NOMO-1 (cell line): ENCODE measurements around the gene CDC20B.
A peak's percentile ranks its signal among the peaks of the same experiment; 100 is the strongest.
"Not testable (repeated sequence)": the region's sequence is repeated elsewhere in the genome, so short reads cannot be mapped to it uniquely, and the experiment has no call there.

Experiments used
- DNase-seq, 2 experiments: peaks; one replicate each; lab custom pipeline; 2025; ENCODE audit not compliant: unreplicated experiment in 2 of 2; lab: John Stamatoyannopoulos, UW

CDC20B gene

DNA sequence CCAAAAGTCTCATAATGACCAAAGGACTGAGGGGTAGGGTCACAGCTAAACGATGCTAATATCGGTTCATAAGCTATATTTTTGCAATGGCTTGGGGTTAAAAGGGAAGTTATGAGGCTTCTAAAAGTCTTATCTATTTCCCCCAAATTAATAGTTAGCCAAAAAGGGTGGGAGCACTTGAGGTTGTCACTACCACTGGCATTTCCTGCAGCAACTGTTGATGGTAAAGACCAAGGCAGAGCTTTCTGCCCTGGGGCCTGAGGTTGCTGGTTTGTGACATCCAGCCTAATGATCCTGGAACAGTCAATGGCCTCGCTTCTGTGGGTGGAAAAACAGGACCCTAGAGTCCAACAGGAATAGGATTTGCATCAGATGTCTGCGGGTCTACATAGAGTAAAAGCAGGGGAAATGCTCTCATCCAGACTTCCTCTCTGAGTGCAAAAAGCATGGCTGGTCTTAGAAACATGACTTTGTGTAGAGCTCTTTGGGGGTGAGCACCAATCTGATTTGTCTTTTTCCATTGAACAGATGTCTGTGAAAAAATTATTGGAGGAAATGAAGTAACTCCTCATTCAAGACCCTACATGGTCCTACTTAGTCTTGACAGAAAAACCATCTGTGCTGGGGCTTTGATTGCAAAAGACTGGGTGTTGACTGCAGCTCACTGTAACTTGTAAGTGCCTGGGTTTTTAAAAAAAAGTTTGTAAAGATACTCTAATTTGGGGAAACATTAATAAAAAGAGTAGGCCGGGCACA, 67.9 kb downstream of the CDC20B start:
- DNase-seq, result peak; percentile 43 to 75

GRCh38 chr5:55104036-55104772, 68.8 kb downstream of the CDC20B start:
- DNase-seq, result peak; percentile 61 to 82

GRCh38 chr5:55102348-55102747, 70.6 kb downstream of the CDC20B start, which contains the start of gene GZMA:
GZMA (plus strand) TSS chr5:55102646; CDS start chr5:55102683, 37 bp downstream.
- peak; percentile 59 to 91 for DNase-seq

DNA sequence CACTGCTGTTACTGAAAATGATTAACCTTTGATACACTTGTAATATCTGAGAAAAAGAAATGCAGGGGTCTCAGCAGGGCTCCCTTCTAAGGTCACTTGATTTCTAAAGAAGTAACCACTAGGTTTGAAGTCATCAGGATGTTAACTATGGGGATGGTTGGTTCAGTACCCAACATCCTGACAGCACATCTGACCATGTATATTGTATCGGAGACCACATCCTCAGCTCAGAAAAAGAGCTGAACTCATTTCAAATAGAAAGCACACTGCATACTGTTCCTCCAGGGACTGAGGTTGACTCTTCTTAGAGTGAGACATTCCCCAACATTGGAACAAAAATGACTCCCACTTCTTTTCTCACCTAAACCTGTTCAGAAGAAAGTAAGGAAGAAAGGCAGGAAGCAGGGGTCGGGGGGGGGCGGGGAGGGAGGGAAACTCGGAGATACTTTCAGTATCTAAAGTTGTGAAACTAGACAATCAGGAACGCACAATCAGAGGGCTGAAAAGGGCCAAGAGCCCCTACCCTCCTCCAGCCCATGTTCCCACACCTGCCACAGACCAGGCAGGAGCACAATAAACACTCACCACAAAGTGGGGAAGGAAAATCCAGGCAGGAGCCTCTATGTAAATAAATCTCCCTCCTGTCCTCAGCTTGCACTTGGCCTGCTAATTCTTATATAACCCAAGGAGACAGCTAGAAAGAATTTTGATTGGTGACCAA, 71.3 kb downstream of the CDC20B start:
- peak in 1 of 2 experiments; percentile 18 for DNase-seq

DNA sequence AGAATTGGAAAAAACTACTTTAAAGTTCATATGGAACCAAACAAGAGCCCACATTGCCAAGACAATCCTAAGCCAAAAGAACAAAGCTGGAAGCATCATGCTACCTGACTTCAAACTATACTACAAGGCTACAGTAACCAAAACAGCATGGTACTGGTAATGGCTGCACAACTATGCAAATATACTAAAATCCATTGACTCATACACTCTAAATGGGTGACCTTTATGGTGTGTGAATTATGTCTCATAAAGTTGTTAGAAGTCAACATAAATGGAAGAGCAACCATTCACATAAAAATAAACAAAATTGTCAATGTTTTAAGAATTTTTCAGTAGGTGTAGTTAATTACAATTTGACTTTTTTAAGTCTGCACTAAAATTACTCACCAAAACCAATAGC, 71.8 kb downstream of the CDC20B start:
- DNase-seq, result not testable (repeated sequence)

- DNase-seq, result no peak
Measured at GRCh38 chr5:55096861-55097260, 76.1 kb downstream of the CDC20B start.

DNA sequence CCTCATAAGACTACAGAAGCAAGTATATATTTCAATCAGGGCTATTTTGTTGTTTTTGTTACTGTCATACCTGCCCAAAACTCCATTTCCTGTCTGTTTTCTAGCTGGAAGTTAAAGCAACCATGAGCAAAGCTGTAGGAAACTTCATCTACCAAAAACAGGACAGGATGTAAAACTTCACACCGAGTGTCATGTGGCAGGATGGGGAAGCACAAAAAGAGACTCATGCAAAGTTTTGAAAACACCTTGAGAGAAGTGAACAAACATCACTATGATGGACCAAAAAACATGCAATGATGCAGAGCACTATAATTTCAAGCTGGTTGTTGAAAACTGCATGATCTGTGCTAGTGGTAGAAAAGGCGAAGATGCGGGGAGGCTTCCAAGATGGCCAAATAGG, 76.8 kb downstream of the CDC20B start:
- DNase-seq, result no peak

DNA sequence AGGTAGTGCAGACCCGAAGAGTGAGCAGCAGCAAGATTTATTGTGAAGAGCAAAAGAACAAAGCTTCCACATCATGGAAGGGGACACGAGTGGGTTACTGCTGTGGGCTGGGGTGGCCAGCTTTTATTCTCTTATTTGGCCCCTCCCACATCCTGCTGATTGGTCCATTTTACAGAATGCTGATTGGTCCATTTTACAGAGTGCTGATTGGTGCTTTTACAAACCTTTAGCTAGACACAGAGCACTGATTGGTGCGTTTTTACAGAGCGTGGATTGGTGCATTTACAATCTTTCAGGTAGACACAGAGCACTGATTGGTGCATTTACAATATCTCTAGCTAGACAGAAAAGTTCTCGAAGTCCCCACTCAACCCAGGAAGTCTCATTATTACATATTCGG, 82.0 kb downstream of the CDC20B start:
- DNase-seq, result not testable (repeated sequence)

- not testable (repeated sequence) for DNase-seq
Measured at GRCh38 chr5:55089301-55089700, 83.7 kb downstream of the CDC20B start.

- no peak for DNase-seq
Measured at GRCh38 chr5:55081541-55081940, 91.4 kb downstream of the CDC20B start.

DNA sequence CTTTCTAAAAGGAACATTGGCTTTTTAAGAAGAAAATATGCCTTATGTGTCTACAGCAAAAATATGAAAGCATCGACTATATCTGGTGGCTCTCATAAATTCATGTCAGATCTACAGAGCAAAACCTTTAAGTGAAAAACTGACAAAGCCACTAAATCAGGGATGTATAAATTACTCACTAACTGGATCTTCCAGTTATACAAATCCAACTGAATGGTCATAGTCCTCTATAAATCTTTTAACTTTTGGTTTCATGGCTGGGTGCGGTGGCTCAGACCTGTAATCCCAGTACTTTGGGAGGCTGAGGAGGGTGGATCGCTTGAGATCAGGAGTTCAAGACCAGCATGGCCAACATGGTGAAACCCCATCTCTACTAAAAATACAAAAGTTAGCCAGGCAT, 99.8 kb downstream of the CDC20B start:
- no peak for DNase-seq

DNA sequence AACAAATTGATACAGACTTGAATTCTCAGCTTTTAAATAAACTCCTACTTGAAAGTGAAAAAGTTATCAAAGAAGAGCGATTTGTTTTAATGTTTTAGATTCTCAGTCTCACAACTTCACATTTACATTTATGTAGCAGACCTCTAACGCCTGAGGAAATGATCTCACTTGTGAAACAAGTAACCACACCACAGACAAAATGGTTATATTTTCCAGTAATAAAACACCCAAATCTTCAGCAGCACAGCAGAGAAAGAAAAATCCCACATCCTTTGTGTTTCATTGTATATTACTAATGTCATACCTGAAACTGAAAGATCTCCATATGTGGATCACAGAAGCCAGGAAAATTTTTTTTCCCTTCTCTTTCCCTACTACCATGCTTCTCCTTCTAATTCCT, 100.3 kb downstream of the CDC20B start:
- peak in 1 of 2 experiments; percentile 73 for DNase-seq

GRCh38 chr5:55071413-55071812, 101.6 kb downstream of the CDC20B start:
- no peak for DNase-seq

GRCh38 chr5:55070968-55071367, 102.0 kb downstream of the CDC20B start:
- DNase-seq, result no peak

DNA sequence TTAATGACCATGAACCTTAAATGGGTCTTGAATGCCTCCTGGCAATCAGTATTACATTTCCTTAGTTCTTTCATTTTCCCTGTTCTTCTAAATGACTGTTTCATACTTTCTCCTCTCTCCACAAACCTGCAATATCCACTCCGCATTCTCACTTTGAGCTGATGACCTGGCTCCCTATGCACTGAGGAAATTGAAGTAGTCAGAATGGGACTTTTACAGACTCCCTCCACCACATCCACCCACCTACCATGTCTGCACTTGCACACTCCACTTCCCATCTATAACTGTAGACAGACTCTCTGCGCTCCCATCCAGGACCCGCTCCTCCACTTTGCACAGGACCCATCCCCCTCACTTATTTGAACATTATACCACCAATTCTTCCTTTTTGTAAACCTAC, 106.7 kb downstream of the CDC20B start:
- no peak for DNase-seq

DNA sequence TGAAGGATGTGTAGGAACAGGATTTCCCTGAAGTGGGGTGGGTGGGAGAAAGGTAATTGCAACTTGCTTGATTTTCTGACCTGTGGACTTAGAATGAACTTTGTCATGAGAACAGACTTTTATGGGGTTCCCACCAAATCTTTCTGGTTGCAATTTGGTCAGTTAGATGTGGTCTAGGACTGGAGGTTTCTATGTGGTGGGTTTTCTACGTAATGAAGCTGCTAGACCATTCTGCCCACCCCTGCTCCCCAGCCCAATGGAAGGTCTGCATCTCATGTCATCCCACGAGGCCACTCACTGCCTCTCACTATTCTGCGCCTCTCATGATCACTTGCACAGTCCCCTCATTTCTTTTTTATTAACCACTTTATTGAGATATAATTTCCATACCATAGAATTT, 108.5 kb downstream of the CDC20B start:
- DNase-seq, result no peak

- DNase-seq, result no peak
Measured at GRCh38 chr5:55063899-55064298, 109.1 kb downstream of the CDC20B start.

DNA sequence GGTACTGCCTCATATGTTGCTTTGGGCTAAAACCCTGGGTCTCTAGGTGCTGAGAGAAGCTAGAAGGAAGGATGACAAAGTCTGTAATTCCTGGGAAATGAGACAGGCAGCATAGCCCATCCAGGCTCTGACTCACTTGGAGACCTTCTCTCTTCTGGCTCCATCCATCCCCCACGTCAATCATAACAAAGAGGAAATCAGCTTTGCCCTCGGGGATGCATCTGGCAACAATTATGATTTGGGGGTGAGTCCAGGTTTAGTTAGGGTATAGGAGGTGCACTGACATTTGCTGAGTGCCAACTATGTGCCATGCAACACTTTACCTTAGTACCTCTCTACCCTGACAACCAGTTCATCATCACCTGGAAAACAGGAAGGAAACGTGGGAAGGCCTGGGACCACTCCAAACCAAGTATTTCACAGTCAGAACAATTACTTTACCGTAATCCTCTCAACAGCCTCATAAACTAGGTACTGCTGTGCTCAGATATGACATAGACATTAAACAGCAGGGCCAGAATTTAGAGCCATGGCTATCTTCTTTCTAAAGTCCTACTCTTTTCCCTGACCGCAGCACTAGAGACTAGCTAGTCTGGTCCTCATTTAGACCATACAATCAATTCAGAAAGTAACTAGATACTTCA, 109.6 kb downstream of the CDC20B start:
- no peak for DNase-seq
